Neural cell (in vitro differentiated cells): ENCODE measurements around the gene RPL7A. TPM values are rescaled to one million over a fixed set of nuclear protein-coding genes. Genes with fewer than 3 reads are reported as not detected.

ENCODE experiments used
- H2AFZ ChIP-seq: fragments of 200-600, 300-800 bp; sonication (generic), shearing (Covaris generic); 2 replicates; pipeline ENCODE4 v1.6.0; 2014; ENCODE audit warnings: low read depth, mild to moderate bottlenecking, antibody characterized with exemption, low read length, moderate library complexity
- H3F3A ChIP-seq: fragments of 200-600 bp; shearing (Covaris generic); 2 replicates; pipeline ENCODE4 v1.6.1; 2016; ENCODE audit warnings: mild to moderate bottlenecking, moderate library complexity, mixed read lengths, antibody characterized with exemption, low read length; ENCODE audit not compliant: insufficient read depth, poor library complexity, severe bottlenecking
- H3K27ac ChIP-seq: fragments of 200-600, 300-800 bp; sonication (generic), shearing (Covaris generic); 2 replicates; pipeline ENCODE4 v1.5.1; 2014; ENCODE audit warnings: mild to moderate bottlenecking, low read length, moderate library complexity
- H3K27me3 ChIP-seq: fragments of 300-800, 200-600 bp; sonication (generic), shearing (Covaris generic); 2 replicates; pipeline ENCODE4 v1.6.0; 2014; ENCODE audit warnings: mild to moderate bottlenecking, low read depth, low read length, moderate library complexity; ENCODE audit not compliant: insufficient read depth
- H3K36me3 ChIP-seq: fragments of 300-800, 200-600 bp; sonication (generic), shearing (Covaris generic); 2 replicates; pipeline ENCODE4 v1.5.1; 2014; ENCODE audit warnings: mild to moderate bottlenecking, antibody characterized with exemption, low read length, moderate library complexity; ENCODE audit not compliant: insufficient read depth
- H3K4me2 ChIP-seq: fragments of 300-800, 200-600 bp; sonication (generic), shearing (Covaris generic); 2 replicates; pipeline ENCODE4 v1.6.0; 2014; ENCODE audit warnings: mild to moderate bottlenecking, low read length
- H3K4me3 ChIP-seq: fragments of 300-800, 200-600 bp; sonication (generic), shearing (Covaris generic); 2 replicates; pipeline ENCODE4 v1.5.1; 2014; ENCODE audit warnings: mild to moderate bottlenecking, low read length, moderate library complexity
- H3K79me2 ChIP-seq: fragments of 200-600 bp; shearing (Covaris generic); replicated peaks from 2 replicates; pipeline ENCODE4 v1.6.0; 2014; ENCODE audit warnings: mild to moderate bottlenecking, low read length, moderate library complexity; ENCODE audit not compliant: insufficient read depth
- H3K9ac ChIP-seq: fragments of 300-800, 200-600 bp; sonication (generic), shearing (Covaris generic); 2 replicates; pipeline ENCODE4 v1.6.1; 2016; ENCODE audit warnings: mild to moderate bottlenecking, low read length, mixed read lengths
- H3K9me2 ChIP-seq: fragments of 200-600 bp; shearing (Covaris generic); 2 replicates; pipeline ENCODE4 v1.6.1; 2016; ENCODE audit warnings: mild to moderate bottlenecking, low read length, mixed read lengths; ENCODE audit not compliant: insufficient read depth
- H3K9me3 ChIP-seq: fragments of 200-600, 300-800 bp; sonication (generic), shearing (Covaris generic); 2 replicates; pipeline ENCODE4 v1.6.1; 2016; ENCODE audit warnings: mild to moderate bottlenecking, mixed run types, low read length, moderate library complexity, mixed read lengths
- H4K20me1 ChIP-seq: fragments of 200-600 bp; shearing (Covaris generic); 2 replicates; pipeline ENCODE4 v1.6.1; 2016; ENCODE audit warnings: mild to moderate bottlenecking, mixed run types; ENCODE audit not compliant: insufficient read depth
- EP300 ChIP-seq: fragments of 450-650 bp; conservative IDR thresholded peaks from 2 replicates; pipeline ENCODE4 v1.6.1; 2014; ENCODE audit warnings: antibody characterized with exemption, mild to moderate bottlenecking, moderate library complexity; ENCODE audit not compliant: poor library complexity, severe bottlenecking
- EZH2 ChIP-seq: fragments of 200-600, 300-800 bp; shearing (Covaris generic), sonication (generic); IDR thresholded peaks from 2 replicates; pipeline ENCODE4 v1.6.1; 2014; ENCODE audit warnings: antibody characterized with exemption, low read length, borderline replicate concordance, mild to moderate bottlenecking; ENCODE audit not compliant: insufficient read depth, poor library complexity, severe bottlenecking
- MXI1 ChIP-seq: fragments of 450-650 bp; conservative IDR thresholded peaks from 2 replicates; pipeline ENCODE4 v1.6.1; 2014; ENCODE audit warnings: antibody characterized with exemption, mild to moderate bottlenecking; ENCODE audit not compliant: poor library complexity, severe bottlenecking
- POLR2AphosphoS5 ChIP-seq: IDR thresholded peaks from 2 replicates; pipeline ENCODE4 v1.6.1; 2012
- RAD21 ChIP-seq: fragments of 450-650 bp; conservative IDR thresholded peaks from 2 replicates; pipeline ENCODE4 v1.6.1; 2014; ENCODE audit warnings: antibody characterized with exemption, mild to moderate bottlenecking, moderate library complexity
- SMC3 ChIP-seq: fragments of 450-650 bp; conservative IDR thresholded peaks from 2 replicates; pipeline ENCODE4 v1.6.1; 2014; ENCODE audit warnings: antibody characterized with exemption, mild to moderate bottlenecking, moderate library complexity; ENCODE audit not compliant: poor library complexity
- TAF1 ChIP-seq: IDR thresholded peaks from 2 replicates; pipeline ENCODE4 v1.6.1; 2012; ENCODE audit warnings: low read depth
- polyA plus RNA-seq: library from polyadenylated mRNA; depleted of rRNA; stranded (reverse); fragments of >200 nt; gene quantifications from 2 replicates; pipeline ENCODE4 v1.2.3, GENCODE V29; 2014
- TF ChIP-seq, protein P1 (sequence below): fragments of 450-650 bp; IDR thresholded peaks from 2 replicates; pipeline ENCODE4 v1.5.1; 2014; ENCODE audit warnings: antibody characterized with exemption, mild to moderate bottlenecking, moderate library complexity; ENCODE audit not compliant: poor library complexity, severe bottlenecking
- TF ChIP-seq, protein P2 (sequence below): IDR thresholded peaks from 2 replicates; pipeline ENCODE4 v1.6.1; 2012; ENCODE audit warnings: borderline replicate concordance

RPL7A gene
- polyA plus RNA-seq, 1 donor from 2014 or later, result 1,987 TPM

DNA sequence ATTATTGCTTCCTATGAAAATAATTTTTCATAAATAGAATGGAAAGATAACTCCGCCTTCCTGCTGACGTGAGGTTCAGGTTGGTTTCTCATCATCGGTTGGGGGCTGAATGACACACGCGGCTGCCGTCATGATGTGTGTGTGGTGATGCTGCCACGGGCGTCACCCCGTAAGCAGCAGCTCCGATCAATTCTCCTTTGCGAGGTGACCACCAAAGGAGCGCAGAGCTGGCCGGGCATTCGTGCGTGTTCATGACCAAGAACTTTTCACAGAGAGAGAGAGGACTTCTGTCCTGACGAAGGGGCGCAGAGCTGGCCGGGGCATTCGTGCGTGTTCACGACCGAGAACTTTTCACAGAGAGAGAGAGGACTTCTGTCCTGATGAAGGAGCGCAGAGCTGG lies 42.3 kb upstream of the RPL7A start:
- H4K20me1 ChIP-seq, result no peaks in the 10 kb centered on the region
- TF ChIP-seq MXI1 (no peak), RAD21 (no peak), EP300 (no peak), SMC3 (no peak), EZH2 (no peak), POLR2AphosphoS5 (no peak), TAF1 (no peak)
- TF ChIP-seq, protein P1, sequence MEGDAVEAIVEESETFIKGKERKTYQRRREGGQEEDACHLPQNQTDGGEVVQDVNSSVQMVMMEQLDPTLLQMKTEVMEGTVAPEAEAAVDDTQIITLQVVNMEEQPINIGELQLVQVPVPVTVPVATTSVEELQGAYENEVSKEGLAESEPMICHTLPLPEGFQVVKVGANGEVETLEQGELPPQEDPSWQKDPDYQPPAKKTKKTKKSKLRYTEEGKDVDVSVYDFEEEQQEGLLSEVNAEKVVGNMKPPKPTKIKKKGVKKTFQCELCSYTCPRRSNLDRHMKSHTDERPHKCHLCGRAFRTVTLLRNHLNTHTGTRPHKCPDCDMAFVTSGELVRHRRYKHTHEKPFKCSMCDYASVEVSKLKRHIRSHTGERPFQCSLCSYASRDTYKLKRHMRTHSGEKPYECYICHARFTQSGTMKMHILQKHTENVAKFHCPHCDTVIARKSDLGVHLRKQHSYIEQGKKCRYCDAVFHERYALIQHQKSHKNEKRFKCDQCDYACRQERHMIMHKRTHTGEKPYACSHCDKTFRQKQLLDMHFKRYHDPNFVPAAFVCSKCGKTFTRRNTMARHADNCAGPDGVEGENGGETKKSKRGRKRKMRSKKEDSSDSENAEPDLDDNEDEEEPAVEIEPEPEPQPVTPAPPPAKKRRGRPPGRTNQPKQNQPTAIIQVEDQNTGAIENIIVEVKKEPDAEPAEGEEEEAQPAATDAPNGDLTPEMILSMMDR, result no peak
- TF ChIP-seq, protein P2, sequence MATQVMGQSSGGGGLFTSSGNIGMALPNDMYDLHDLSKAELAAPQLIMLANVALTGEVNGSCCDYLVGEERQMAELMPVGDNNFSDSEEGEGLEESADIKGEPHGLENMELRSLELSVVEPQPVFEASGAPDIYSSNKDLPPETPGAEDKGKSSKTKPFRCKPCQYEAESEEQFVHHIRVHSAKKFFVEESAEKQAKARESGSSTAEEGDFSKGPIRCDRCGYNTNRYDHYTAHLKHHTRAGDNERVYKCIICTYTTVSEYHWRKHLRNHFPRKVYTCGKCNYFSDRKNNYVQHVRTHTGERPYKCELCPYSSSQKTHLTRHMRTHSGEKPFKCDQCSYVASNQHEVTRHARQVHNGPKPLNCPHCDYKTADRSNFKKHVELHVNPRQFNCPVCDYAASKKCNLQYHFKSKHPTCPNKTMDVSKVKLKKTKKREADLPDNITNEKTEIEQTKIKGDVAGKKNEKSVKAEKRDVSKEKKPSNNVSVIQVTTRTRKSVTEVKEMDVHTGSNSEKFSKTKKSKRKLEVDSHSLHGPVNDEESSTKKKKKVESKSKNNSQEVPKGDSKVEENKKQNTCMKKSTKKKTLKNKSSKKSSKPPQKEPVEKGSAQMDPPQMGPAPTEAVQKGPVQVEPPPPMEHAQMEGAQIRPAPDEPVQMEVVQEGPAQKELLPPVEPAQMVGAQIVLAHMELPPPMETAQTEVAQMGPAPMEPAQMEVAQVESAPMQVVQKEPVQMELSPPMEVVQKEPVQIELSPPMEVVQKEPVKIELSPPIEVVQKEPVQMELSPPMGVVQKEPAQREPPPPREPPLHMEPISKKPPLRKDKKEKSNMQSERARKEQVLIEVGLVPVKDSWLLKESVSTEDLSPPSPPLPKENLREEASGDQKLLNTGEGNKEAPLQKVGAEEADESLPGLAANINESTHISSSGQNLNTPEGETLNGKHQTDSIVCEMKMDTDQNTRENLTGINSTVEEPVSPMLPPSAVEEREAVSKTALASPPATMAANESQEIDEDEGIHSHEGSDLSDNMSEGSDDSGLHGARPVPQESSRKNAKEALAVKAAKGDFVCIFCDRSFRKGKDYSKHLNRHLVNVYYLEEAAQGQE, result no peak
- no peak overlapping the region for H3K9ac ChIP-seq
- no peaks in the 10 kb centered on the region for H3K9me2 ChIP-seq
- H3K4me2 ChIP-seq, result no peak overlapping the region
- no peaks in the 10 kb centered on the region for H3K27me3 ChIP-seq
- H2AFZ ChIP-seq, result no peak overlapping the region
- no peaks in the 10 kb centered on the region for H3F3A ChIP-seq
- H3K36me3 ChIP-seq, result no peaks in the 10 kb centered on the region
- no peaks in the 10 kb centered on the region for H3K9me3 ChIP-seq
- H3K27ac ChIP-seq, result no peak overlapping the region
- no peaks in the 10 kb centered on the region for H3K79me2 ChIP-seq
- H3K4me3 ChIP-seq, result no peak overlapping the region

DNA sequence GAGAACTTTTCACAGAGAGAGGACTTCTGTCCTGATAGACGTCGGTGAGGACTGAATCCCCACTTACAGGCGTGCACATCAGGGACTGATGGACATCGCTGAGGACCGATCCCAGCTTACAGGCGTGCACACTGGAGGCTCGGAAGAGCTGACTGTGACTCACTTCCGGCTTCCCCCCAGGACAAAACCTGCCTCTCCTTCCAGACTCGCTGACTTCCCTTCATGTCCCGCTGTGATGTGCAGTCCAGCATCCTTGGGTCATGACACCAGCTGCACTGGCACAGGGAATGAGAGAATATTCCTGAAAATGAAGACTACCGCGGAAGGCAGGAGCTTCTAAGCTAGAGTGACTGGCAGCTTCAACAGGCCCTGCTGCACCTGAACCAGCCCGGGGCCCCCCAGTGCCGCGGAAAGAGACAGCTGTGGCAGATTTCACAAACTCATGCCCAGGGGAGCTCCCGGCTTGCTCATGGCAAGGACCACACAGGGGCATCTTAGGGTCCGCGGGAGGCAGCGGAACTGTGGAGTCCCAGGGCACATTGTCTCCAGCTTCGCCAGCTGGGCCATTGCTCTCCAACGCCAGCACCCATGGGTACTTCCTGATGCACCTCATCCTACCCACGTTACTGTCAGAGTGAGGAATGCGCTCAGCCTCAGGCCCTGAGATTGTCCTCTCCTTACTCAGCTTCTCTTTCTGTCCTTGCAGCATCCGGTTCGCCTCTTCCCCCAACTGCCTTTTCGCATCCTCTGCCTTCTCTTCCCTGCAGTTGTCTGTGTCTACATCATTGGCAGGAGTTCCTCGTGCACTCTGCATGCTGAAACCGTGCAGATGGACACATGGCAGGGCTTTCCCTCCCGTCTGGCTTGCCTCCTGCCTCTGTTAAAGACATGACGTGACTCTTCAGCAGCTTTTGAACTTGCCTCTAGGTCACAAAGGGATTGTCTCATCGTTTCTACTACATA lies 41.5 kb upstream of the RPL7A start:
- no peaks in the 10 kb centered on the region for H3K9me2 ChIP-seq
- no peaks in the 10 kb centered on the region for H4K20me1 ChIP-seq
- H3K9me3 ChIP-seq, result no peaks in the 10 kb centered on the region
- H3F3A ChIP-seq, result no peaks in the 10 kb centered on the region
- no peak overlapping the region for H3K9ac ChIP-seq
- no peak overlapping the region for H3K4me3 ChIP-seq
- H3K36me3 ChIP-seq, result no peaks in the 10 kb centered on the region
- TF ChIP-seq RAD21 (no peak), MXI1 (no peak), EZH2 (no peak), POLR2AphosphoS5 (no peak), TAF1 (no peak), SMC3 (no peak), EP300 (no peak)
- TF ChIP-seq, protein P1, result no peak
- TF ChIP-seq, protein P2, result no peak
- H3K79me2 ChIP-seq, result no peaks in the 10 kb centered on the region
- H2AFZ ChIP-seq, result no peak overlapping the region
- H3K4me2 ChIP-seq, result no peak overlapping the region
- no peak overlapping the region for H3K27ac ChIP-seq
- no peaks in the 10 kb centered on the region for H3K27me3 ChIP-seq
